Neutrophil (primary cell): ENCODE data around the gene S1PR3.

ENCODE experiments used
- H3K27ac ChIP-seq: fragments of 200-600 bp; sonication (generic); 2 replicates; pipeline ENCODE4 v1.5.1; 2016; ENCODE audit warnings: mild to moderate bottlenecking, moderate library complexity
- H3K27me3 ChIP-seq: fragments of 200-600 bp; sonication (generic); 2 replicates; pipeline ENCODE4 v1.6.0; 2016; ENCODE audit warnings: mild to moderate bottlenecking
- H3K36me3 ChIP-seq: fragments of 200-600 bp; sonication (generic); 2 replicates; pipeline ENCODE4 v1.5.1; 2017
- H3K4me1 ChIP-seq, 2 experiments: fragments of 200-600 bp in 1 of 2; sonication (generic) in 1 of 2; 1 replicate in 1 of 2; 2 replicates in 1 of 2; pipeline versions ENCODE4 v1.5.1 to v1.6.1; 2013 to 2016; ENCODE audit warnings: low read depth in 1 of 2, low read length in 1 of 2, mild to moderate bottlenecking in 1 of 2, moderate library complexity in 1 of 2; ENCODE audit not compliant: control insufficient read depth in 1 of 2, insufficient read depth in 1 of 2
- H3K4me3 ChIP-seq, 2 experiments: fragments of 200-600 bp in 1 of 2; sonication (generic) in 1 of 2; 1 replicate in 1 of 2; 2 replicates in 1 of 2; pipeline ENCODE4 v1.5.1; 2013 to 2016; ENCODE audit warnings: low read depth in 1 of 2, low read length in 1 of 2, mild to moderate bottlenecking in 1 of 2, moderate library complexity in 1 of 2
- H3K9me3 ChIP-seq: fragments of 200-600 bp; sonication (generic); 2 replicates; pipeline ENCODE4 v1.5.1; 2016
- CTCF ChIP-seq: fragments of 200-600 bp; sonication (generic); IDR thresholded peaks from 2 replicates; pipeline ENCODE4 v1.5.1; 2016; ENCODE audit warnings: antibody characterized with exemption

S1PR3 gene

GRCh38 chr9:88949425-88949824, 41.8 kb upstream of the S1PR3 start:
- TF ChIP-seq CTCF: no peak
- no peaks in the 10 kb centered on the region for H3K4me1 ChIP-seq
- H3K4me3 ChIP-seq: no peak overlapping the region
- no peaks in the 10 kb centered on the region for H3K27me3 ChIP-seq
- H3K36me3 ChIP-seq: no peaks in the 10 kb centered on the region
- no peaks in the 10 kb centered on the region for H3K9me3 ChIP-seq
- no peak overlapping the region for H3K27ac ChIP-seq

- Histone ChIP-seq H3K27ac (no peak overlapping the region), H3K4me1 (no peaks in the 10 kb centered on the region), H3K9me3 (no peaks in the 10 kb centered on the region), H3K4me3 (no peak overlapping the region), H3K36me3 (no peaks in the 10 kb centered on the region), H3K27me3 (no peaks in the 10 kb centered on the region)
- TF ChIP-seq CTCF: no peak
Measured at GRCh38 chr9:88949961-88950340, 41.3 kb upstream of the S1PR3 start.

- Histone ChIP-seq H3K36me3 (no peaks in the 10 kb centered on the region), H3K27me3 (no peaks in the 10 kb centered on the region), H3K4me1 (no peaks in the 10 kb centered on the region), H3K9me3 (no peaks in the 10 kb centered on the region), H3K4me3 (no peak overlapping the region), H3K27ac (no peak overlapping the region)
- TF ChIP-seq CTCF: no peak
Measured at GRCh38 chr9:88950341-88951154, 40.7 kb upstream of the S1PR3 start.

DNA sequence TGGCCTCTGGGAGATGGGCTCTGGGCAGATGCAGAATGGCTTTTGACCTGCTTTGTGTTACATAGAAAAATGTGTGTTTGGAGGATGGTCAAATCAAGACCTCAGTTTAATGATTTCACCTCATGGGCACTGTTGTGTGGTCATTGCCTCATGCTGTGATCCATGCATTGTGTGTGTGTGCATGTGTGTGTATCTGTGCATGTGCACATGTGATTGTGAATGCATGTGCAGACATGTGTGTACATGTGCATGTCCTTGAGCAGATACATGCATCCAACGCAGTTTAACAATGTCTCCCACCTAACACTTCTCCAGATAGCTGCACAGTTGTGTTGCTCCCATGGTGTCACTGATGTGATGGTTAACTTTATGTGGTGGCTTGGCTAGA, 40.1 kb upstream of the S1PR3 start:
- Histone ChIP-seq H3K4me3 (no peak overlapping the region), H3K27me3 (peaks cover 4% of the 10 kb centered on the region), H3K9me3 (no peaks in the 10 kb centered on the region), H3K36me3 (no peaks in the 10 kb centered on the region), H3K27ac (no peak overlapping the region), H3K4me1 (no peaks in the 10 kb centered on the region)
- no peak for TF ChIP-seq CTCF

GRCh38 chr9:88952086-88952615, 39.1 kb upstream of the S1PR3 start:
- H3K4me1 ChIP-seq: no peaks in the 10 kb centered on the region
- no peak overlapping the region for H3K27ac ChIP-seq
- no peaks in the 10 kb centered on the region for H3K9me3 ChIP-seq
- no peaks in the 10 kb centered on the region for H3K36me3 ChIP-seq
- peaks cover 13% of the 10 kb centered on the region for H3K27me3 ChIP-seq
- TF ChIP-seq CTCF: no peak
- H3K4me3 ChIP-seq: no peak overlapping the region
